Activated CD4-positive, alpha-beta T cell treated with anti-CD3 and anti-CD28 coated beads, Interleukin-2, amount 10 ng/mL, durations not matched to agents 24 days and 14 days (primary cell): ENCODE data around the gene APBA2. TPM values are rescaled to one million over a fixed set of nuclear protein-coding genes. Genes with fewer than 3 reads are reported as not detected.
"Not testable (repeated sequence)": the region's sequence is repeated elsewhere in the genome, so short reads cannot be mapped to it uniquely, and the experiment has no call there.

Source experiments
- DNase-seq: peaks from one replicate; pipeline ENCODE4 v3.0.0; 2022
- H3K27ac Mint-ChIP-seq: one replicate; pipeline ENCODE4 v1.8.0; 2022; ENCODE audit warnings: mild to moderate bottlenecking, mixed read lengths
- H3K27me3 Mint-ChIP-seq: one replicate; pipeline ENCODE4 v1.8.0; 2022; ENCODE audit warnings: mixed read lengths
- H3K36me3 Mint-ChIP-seq: one replicate; pipeline ENCODE4 v1.8.0; 2022; ENCODE audit warnings: low read depth, mild to moderate bottlenecking, mixed read lengths
- H3K4me1 Mint-ChIP-seq: one replicate; pipeline ENCODE4 v1.8.0; 2021; ENCODE audit warnings: mixed read lengths
- H3K4me3 Mint-ChIP-seq: one replicate; pipeline ENCODE4 v1.8.0; 2022; ENCODE audit warnings: mild to moderate bottlenecking, moderate library complexity, mixed read lengths
- H3K9me3 Mint-ChIP-seq: one replicate; pipeline ENCODE4 v1.8.0; 2021; ENCODE audit warnings: mixed read lengths
- intact Hi-C: fragments of 100-400 bp; cut with micrococcal nuclease; formaldehyde crosslinking; loops from one replicate; pipeline ENCODE4 v1.15.1; 2023
- total RNA-seq: library from RNA; stranded (reverse); gene quantifications from 2 replicates; pipeline ENCODE4 v1.2.3, GENCODE V29; 2022

APBA2 gene
- total RNA-seq, 1 donor from 2014 or later = 1.9 TPM

DNA sequence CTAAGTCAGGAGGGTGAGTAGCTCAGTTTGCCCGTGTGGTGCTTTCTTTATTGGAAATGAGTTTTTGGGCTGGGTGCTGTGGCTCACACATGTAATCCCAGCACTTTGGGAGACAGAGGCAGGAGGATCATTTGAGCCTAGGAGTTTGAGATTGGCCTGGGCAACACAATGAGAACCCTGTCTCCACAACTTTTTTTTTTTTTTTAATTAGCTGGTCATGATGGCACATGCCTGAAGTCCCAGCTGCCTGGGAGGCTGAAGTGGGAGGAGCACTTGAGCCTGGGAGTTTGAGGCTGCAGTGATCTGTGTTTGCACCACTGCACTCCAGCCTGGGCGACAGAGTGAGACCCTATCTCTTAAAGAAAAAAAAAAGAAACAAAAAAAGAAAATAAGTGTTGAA is 208.9 kb downstream of the APBA2 start:
- intact Hi-C loops = loop anchor here (5.0 kb wide), 1 partner anchor 117 kb away; no protein-coding TSS in a partner anchor
- H3K36me3 Mint-ChIP-seq = no peaks in the 10 kb centered on the region

DNA sequence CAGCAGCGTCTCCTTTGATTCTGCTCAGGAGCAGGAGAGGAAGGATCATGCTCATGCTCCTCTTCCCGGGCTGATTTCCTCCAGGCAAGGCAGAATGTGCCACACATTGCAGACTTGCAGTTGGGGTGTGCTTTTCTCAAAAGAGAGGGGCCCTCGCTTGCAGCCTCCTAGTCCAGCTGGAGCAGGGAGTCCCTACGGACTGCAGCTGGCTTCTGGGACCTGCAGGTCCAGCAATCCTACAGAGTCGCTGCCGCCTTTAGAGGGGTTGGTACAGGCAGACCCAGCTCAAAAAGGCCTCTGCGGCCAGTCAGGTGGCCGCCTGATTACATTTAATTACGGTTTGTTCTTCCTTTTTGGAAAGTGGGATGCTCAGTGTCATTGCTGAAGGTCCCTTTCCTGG is 210.0 kb downstream of the APBA2 start:
- intact Hi-C loops = no loop called here
- Mint-ChIP-seq H3K27me3 (no peaks in the 10 kb centered on the region), H3K9me3 (no peaks in the 10 kb centered on the region), H3K4me3 (no peak overlapping the region), H3K36me3 (no peaks in the 10 kb centered on the region), H3K4me1 (no peaks in the 10 kb centered on the region), H3K27ac (no peak overlapping the region)
- no peak for DNase-seq

More for the DNA sequence above, 208.9 kb downstream of the APBA2 start:
- H3K4me1 Mint-ChIP-seq = peaks cover 5% of the 10 kb centered on the region
- H3K4me3 Mint-ChIP-seq = no peak overlapping the region
- no peak for DNase-seq
- H3K27ac Mint-ChIP-seq = no peak overlapping the region
- H3K27me3 Mint-ChIP-seq = no peaks in the 10 kb centered on the region
- H3K9me3 Mint-ChIP-seq = no peaks in the 10 kb centered on the region

DNA sequence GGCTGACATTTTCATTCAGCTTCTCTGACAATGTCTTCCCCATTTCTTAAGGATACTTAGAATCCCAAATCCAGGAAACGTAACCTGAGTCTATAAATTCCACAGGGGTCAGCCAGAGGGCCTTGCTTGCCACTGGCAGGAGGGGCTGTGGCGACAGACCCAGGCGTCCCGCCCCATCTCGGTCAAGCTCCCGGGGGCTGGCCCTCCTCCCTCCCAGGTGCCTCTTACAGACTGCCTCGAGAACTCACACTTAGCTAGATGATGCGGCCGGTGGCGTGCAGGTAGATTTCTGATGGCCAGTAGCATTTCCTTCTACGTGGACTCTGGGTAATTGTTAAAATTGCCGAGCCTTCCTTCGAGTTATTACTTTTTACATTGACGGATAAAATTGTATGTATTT is 211.4 kb downstream of the APBA2 start:
- intact Hi-C loops = no loop called here
- no peaks in the 10 kb centered on the region for H3K27me3 Mint-ChIP-seq
- H3K4me3 Mint-ChIP-seq = no peak overlapping the region
- H3K4me1 Mint-ChIP-seq = no peaks in the 10 kb centered on the region
- no peaks in the 10 kb centered on the region for H3K36me3 Mint-ChIP-seq
- H3K27ac Mint-ChIP-seq = no peak overlapping the region
- DNase-seq = no peak
- H3K9me3 Mint-ChIP-seq = no peaks in the 10 kb centered on the region

DNA sequence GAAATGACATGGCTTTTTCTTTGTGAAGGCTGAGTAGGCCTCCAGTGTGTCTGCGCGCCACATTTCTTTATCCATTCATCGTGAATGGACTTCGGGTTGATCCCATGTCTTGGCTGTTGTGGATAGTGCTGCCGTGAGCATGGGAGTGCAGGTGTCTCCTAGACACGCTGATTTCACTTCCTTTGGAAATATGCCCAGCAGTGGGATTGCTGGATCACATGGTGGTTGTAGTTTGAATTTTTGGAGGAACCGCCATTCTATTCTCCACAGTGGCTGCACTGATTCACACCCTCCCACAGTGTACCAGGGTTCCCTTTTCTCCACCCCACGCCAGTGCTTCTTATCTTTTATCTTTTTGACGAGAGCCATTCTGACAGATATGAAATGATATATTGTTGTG is 212.2 kb downstream of the APBA2 start:
- Mint-ChIP-seq H3K27me3 (no peaks in the 10 kb centered on the region), H3K9me3 (no peaks in the 10 kb centered on the region), H3K36me3 (no peaks in the 10 kb centered on the region), H3K4me3 (no peak overlapping the region), H3K4me1 (no peaks in the 10 kb centered on the region), H3K27ac (no peak overlapping the region)
- DNase-seq = no peak
- intact Hi-C loops = no loop called here

DNA sequence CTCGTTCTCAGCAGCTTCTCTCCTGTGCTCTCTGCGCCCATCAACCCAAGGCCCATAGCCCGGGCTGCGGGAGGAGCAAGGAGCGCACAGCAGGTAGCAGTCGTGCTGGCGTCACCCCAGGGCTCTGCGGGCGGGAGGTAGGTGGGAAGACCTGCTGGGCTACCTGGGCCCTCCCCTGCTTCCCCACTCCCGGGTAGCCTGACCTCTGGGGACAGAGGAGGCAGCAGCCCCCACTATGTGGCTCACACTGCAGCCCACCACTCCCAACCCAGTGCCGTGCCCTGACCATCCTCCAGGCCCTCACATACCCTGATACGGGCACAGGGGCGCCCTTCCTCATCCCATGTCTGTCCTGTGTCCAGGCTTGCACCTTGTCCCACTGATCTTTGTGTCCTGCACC is 212.9 kb downstream of the APBA2 start:
- DNase-seq = no peak
- Mint-ChIP-seq H3K36me3 (no peaks in the 10 kb centered on the region), H3K4me1 (no peaks in the 10 kb centered on the region), H3K27ac (no peak overlapping the region), H3K9me3 (no peaks in the 10 kb centered on the region), H3K4me3 (no peak overlapping the region), H3K27me3 (no peaks in the 10 kb centered on the region)
- intact Hi-C loops = no loop called here

DNA sequence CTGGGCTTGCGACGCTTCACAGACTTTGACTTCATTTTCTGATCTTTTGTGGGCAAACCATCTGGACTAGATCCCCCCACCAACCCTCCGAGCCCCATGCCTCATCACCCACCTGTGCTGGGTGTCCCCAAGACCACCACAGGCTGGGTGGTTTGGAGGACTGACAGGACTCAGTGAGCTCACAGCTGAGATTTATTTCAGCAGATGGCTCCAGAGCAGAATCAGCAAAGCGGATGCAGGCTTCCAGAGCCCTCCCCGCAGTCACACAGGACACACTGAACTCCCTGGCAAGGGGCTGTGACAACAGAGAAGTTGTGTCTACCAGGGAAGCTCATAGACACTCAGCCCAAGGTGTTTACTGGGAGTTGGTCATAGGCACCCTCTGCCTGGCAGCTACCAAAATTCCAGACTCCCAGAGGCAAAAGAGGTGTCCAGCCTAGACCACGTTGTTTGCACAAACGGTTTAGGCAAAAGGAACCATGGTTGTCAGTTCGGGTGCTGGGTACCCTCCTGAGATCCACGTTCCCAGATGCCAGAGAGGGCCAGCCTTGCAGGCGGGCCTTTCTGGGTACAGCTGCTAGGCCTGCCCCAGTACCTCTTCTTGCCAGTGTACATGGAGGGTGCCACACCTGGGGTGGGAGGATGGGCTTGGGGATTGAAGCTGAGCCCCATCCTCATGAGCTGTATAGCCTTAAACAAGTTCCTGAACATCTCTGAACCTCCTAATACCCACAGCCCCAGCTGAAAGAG is 213.5 kb downstream of the APBA2 start:
- Mint-ChIP-seq H3K36me3 (no peaks in the 10 kb centered on the region), H3K4me3 (no peak overlapping the region), H3K27me3 (no peaks in the 10 kb centered on the region), H3K9me3 (no peaks in the 10 kb centered on the region), H3K4me1 (no peaks in the 10 kb centered on the region), H3K27ac (no peak overlapping the region)
- DNase-seq = no peak
- intact Hi-C loops = no loop called here

DNA sequence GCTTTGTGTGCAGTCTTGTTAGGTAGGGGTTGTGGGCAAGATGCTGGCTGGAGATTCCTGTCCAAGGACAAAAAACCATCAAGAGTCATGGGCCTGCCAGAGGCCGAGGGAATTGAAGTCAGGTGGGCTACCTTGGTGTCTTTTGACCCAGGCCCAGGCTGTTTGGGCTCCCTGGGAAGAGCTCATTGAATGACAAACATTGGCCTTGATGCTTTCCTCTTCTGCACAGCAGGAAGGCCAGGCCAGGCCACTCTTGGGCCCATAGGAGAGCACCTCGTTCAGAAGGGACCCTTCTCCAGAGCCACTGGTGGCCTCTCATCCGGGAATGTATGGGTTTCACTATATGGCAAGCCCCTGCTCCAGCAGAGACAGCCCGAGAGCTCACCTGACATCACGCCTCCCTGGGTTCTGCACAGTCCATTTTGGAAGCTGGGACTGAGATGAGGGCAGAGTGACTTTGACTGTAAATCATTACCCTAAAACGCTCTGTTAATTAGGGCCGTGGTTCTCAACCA is 214.8 kb downstream of the APBA2 start:
- DNase-seq = no peak
- H3K27me3 Mint-ChIP-seq = no peaks in the 10 kb centered on the region
- H3K36me3 Mint-ChIP-seq = no peaks in the 10 kb centered on the region
- no peak overlapping the region for H3K4me3 Mint-ChIP-seq
- H3K4me1 Mint-ChIP-seq = no peaks in the 10 kb centered on the region
- H3K27ac Mint-ChIP-seq = no peak overlapping the region
- H3K9me3 Mint-ChIP-seq = no peaks in the 10 kb centered on the region
- intact Hi-C loops = no loop called here

DNA sequence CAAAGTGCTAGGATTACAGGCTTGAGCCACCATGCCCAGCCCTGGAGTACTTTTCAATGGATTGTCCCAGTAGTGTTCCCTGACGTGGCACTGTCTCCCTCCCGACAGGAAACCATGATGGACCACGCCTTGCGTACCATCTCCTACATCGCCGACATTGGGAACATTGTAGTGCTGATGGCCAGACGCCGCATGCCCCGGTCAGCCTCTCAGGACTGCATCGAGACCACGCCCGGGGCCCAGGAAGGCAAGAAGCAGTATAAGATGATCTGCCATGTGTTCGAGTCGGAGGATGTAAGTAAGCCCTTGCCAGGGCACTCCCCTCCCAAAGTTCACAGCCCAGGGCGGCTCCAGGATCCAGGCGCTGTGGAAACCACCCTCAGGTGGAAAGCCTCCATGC is 215.7 kb downstream of the APBA2 start:
- H3K27me3 Mint-ChIP-seq = no peaks in the 10 kb centered on the region
- no peaks in the 10 kb centered on the region for H3K9me3 Mint-ChIP-seq
- DNase-seq = no peak
- no peak overlapping the region for H3K27ac Mint-ChIP-seq
- intact Hi-C loops = no loop called here
- no peaks in the 10 kb centered on the region for H3K4me1 Mint-ChIP-seq
- H3K36me3 Mint-ChIP-seq = no peaks in the 10 kb centered on the region
- no peak overlapping the region for H3K4me3 Mint-ChIP-seq

DNA sequence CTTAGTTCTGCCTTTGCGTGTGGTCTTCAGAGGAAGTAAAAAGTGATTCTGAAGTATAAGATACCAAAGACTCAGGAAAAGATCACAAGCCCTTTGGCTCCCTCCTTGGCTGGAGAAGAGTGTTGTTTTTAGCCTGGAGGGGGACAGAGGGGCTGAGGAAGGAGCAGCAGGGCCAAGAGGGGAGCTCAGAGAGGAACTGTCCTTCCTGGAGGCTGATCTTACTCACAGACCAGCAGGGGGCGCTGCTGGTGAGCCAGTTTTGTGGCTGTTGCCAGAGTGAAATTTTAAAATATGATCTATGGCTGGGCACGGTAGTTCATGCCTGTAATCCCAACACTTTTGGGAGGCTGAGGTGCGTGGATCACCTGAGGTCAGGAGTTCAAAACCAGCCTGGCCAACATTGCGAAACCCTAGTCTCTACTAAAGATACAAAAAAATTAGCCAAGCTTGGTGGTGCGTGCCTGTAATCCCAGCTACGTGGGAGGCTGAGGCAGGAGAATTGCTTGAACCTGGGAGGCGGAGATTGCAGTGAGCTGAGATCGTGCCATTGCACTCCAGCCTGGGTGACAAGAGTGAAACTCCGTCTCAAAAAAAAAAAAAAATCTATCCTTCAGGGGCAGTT is 216.5 kb downstream of the APBA2 start:
- H3K4me1 Mint-ChIP-seq, H3K36me3 Mint-ChIP-seq, H3K27me3 Mint-ChIP-seq, intact Hi-C loops, H3K27ac Mint-ChIP-seq, H3K9me3 Mint-ChIP-seq: not testable (repeated sequence)
- peak; percentile 87 for DNase-seq
- H3K4me3 Mint-ChIP-seq = peak overlapping the region; percentile 19

DNA sequence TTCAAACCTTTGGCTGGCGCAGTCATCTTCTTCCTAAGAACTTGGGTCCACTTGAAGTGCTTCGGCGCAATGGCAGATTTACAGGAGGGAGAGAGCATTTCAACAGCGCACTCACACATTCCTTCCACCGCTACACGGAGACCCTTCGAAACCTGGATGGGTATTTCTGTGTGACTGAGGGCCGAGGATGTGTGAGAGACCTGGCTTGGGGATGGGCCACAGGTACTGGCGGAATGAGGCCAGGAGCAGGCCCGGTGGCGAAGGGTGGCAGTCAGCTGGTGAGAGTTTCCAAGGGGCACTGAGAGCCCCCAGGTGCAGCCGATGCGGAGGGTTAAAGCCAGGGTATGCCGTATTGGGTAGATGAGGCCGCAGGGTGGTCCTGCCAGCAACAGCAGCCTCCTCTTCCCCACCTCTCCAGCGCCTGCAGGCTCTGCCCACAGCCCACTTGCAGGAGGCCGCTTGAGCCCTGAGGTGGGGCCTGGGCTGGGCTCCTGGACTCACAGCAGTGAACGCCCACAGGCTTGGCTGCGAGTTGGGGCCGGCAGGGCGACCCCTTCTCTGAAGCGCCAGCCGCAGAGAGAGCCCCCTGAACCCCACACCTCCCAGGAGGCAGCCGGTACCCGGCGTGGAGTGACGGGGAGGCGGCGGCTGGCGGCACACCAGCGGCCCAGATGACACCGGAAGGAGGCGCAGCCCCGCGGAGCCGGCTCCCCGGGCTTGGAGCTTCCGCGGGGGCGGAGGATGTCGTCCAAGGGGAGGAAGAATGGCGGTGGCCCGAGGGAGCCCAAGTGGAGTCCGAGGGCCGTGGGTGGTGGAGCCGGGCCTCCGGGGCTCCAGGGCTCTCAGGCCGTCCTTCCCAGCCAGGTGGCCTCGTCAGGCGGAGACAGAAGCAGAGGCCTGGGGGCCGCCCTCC is 217.4 kb downstream of the APBA2 start:
- Mint-ChIP-seq H3K4me1 (no peaks in the 10 kb centered on the region), H3K27ac (no peak overlapping the region), H3K36me3 (no peaks in the 10 kb centered on the region), H3K4me3 (no peak overlapping the region), H3K27me3 (no peaks in the 10 kb centered on the region), H3K9me3 (no peaks in the 10 kb centered on the region)
- no peak for DNase-seq
- intact Hi-C loops = no loop called here

DNA sequence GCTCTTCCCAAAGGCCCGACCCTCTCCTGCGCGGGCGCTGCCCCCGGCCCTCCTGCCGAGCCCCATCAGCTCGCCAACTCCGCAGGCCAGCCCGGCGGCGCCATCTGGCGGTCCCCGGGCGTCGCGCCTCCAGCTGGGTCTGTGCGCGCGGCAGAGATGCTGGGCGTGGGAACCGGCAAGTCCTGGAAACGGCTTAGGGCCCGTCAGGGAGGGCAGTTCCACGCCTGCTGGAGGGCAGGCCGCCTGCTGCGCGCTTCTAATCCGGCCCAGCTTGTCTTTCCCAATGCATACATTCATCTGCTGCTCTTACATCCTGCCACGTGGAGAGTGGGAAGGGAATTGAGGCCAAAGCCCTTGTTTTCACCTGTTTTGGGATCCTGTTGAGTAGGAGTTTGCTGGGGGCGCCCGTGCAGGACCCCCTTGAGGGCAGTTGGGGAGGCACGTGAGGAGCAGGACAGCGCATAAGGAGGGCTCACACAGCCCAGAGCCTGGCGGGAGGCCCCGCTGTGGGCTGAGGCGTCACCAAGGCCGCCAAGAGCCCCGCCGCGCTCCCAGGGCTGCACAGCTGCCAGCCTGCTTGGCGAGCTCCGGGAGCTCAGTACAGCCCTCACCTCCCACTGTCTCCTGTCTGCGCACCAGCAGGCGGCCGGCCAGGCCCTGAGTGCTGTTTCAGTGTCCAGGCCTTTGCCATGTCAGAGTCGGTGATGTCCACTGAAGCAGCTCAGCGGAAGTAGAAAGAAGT is 218.2 kb downstream of the APBA2 start:
- H3K27me3 Mint-ChIP-seq = no peaks in the 10 kb centered on the region
- intact Hi-C loops = no loop called here
- no peaks in the 10 kb centered on the region for H3K4me1 Mint-ChIP-seq
- H3K9me3 Mint-ChIP-seq = no peaks in the 10 kb centered on the region
- no peaks in the 10 kb centered on the region for H3K36me3 Mint-ChIP-seq
- H3K27ac Mint-ChIP-seq = no peak overlapping the region
- H3K4me3 Mint-ChIP-seq = no peak overlapping the region
- peak; percentile 88 for DNase-seq

DNA sequence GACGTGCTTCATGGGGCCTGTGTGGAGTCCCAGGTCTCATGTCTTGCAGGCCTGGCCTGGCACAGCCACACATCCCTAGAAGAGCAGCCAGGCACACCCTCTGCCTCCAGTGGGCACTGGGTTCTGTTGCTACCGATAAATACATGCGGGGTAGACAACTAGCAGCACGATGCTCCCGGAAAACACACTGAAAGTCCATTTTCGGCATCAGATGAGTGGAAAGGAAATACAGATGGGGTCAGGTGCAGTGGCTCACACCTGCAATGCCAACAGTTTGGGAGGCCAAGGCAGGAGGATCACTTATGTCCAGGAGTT is 218.7 kb downstream of the APBA2 start:
- H3K27ac Mint-ChIP-seq = no peak overlapping the region
- intact Hi-C loops = no loop called here
- no peaks in the 10 kb centered on the region for H3K27me3 Mint-ChIP-seq
- H3K4me3 Mint-ChIP-seq = no peak overlapping the region
- H3K4me1 Mint-ChIP-seq = no peaks in the 10 kb centered on the region
- no peaks in the 10 kb centered on the region for H3K36me3 Mint-ChIP-seq
- no peak for DNase-seq
- no peaks in the 10 kb centered on the region for H3K9me3 Mint-ChIP-seq

DNA sequence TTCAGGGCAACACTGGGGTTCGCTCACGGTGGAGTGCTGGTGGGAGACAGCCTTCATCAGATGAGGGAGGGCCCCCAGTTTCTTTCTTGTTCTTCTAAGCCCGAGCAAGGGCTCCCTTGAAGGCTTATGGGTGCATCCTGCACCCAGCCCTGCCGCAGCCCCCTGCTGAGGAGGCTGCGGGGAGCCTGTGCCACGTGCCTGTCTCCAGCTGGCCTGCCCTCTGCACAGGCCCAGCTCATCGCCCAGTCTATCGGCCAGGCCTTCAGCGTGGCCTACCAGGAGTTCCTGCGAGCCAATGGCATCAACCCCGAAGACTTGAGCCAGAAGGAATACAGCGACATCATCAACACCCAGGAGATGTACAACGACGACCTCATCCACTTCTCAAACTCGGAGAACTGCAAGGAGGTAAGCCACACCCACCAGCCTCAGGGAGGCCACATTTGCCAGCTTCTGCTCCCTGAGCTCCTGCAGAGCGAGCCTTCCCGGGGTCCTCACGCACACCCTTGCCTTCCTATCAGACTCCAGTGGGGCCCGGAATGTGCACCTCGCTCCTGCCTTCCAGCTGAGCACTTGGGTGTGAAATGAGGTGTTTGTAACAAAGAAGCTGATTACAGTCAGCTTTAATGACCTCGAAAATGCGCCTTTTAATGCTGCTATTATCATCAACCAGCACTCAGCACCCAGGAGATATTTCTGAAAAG is 219.5 kb downstream of the APBA2 start:
- Mint-ChIP-seq H3K27ac (no peak overlapping the region), H3K36me3 (no peaks in the 10 kb centered on the region), H3K9me3 (no peaks in the 10 kb centered on the region), H3K4me3 (no peak overlapping the region), H3K27me3 (no peaks in the 10 kb centered on the region), H3K4me1 (no peaks in the 10 kb centered on the region)
- intact Hi-C loops = no loop called here
- no peak for DNase-seq
